Colonic mucosa (tissue), 4 donors: ENCODE measurements around the gene CMSS1. TPM values are rescaled to one million over a fixed set of nuclear protein-coding genes. Genes with fewer than 3 reads are reported as not detected.

ENCODE experiments used
- DNase-seq: peaks from one replicate; pipeline ENCODE4 v3.0.0-alpha.2; 2020
- H3K27ac ChIP-seq: fragments of 200-600 bp; one replicate; pipeline ENCODE4 v1.8.0; 2021
- H3K27me3 ChIP-seq: fragments of 200-600 bp; one replicate; pipeline ENCODE4 v1.8.0; 2021
- H3K36me3 ChIP-seq: fragments of 200-600 bp; one replicate; pipeline ENCODE4 v1.8.0; 2021
- H3K4me1 ChIP-seq: fragments of 200-600 bp; one replicate; pipeline ENCODE4 v1.8.0; 2021; ENCODE audit warnings: mild to moderate bottlenecking
- H3K4me3 ChIP-seq: fragments of 200-600 bp; one replicate; pipeline ENCODE4 v1.8.0; 2021
- H3K9ac ChIP-seq, 2 donors: one replicate each; pipeline ENCODE4 v1.7.0; 2013; ENCODE audit warnings: control low read depth in 2 of 2, low read depth in 2 of 2, low read length in 2 of 2
- H3K9me3 ChIP-seq: fragments of 200-600 bp; one replicate; pipeline ENCODE4 v1.8.0; 2021
- intact Hi-C: fragments of 100-400 bp; cut with DNase I; formaldehyde crosslinking; loops from one replicate; pipeline ENCODE4 v1.14.1; 2022
- total RNA-seq, 2 donors: library from RNA; stranded (reverse); fragmentation: NEBNext Ultra II Directional in 1 of 2; extraction: Animal tissue kit (Norgen Biotek cat#: 25700) in 1 of 2; gene quantifications; one replicate each; pipeline ENCODE4 v1.2.1, GENCODE V29; 2021
- TF ChIP-seq, protein P1 (sequence below): fragments of 200-600 bp; IDR thresholded peaks from one replicate; pipeline ENCODE4 v1.8.0; 2022; ENCODE audit warnings: antibody characterized with exemption, mild to moderate bottlenecking
- donor health status: healthy.
- donor health status: DM: no; HTN: no; CAD: no.
- donor health status: DM: no; HTN: no; CAD: no.

Gene CMSS1
- total RNA-seq, 2 donors from 2014 or later, result 10.7 to 24.7 TPM

- H3K9me3 ChIP-seq, result no peaks in the 10 kb centered on the region
- H3K36me3 ChIP-seq, result no peaks in the 10 kb centered on the region
- no peaks in the 10 kb centered on the region for H3K4me1 ChIP-seq
- H3K27me3 ChIP-seq, result no peaks in the 10 kb centered on the region
- H3K4me3 ChIP-seq, result no peak overlapping the region
- DNase-seq, result no peak
- TF ChIP-seq, protein P1, sequence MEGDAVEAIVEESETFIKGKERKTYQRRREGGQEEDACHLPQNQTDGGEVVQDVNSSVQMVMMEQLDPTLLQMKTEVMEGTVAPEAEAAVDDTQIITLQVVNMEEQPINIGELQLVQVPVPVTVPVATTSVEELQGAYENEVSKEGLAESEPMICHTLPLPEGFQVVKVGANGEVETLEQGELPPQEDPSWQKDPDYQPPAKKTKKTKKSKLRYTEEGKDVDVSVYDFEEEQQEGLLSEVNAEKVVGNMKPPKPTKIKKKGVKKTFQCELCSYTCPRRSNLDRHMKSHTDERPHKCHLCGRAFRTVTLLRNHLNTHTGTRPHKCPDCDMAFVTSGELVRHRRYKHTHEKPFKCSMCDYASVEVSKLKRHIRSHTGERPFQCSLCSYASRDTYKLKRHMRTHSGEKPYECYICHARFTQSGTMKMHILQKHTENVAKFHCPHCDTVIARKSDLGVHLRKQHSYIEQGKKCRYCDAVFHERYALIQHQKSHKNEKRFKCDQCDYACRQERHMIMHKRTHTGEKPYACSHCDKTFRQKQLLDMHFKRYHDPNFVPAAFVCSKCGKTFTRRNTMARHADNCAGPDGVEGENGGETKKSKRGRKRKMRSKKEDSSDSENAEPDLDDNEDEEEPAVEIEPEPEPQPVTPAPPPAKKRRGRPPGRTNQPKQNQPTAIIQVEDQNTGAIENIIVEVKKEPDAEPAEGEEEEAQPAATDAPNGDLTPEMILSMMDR, result no peak
- no peak overlapping the region for H3K9ac ChIP-seq
- intact Hi-C loops, result no loop called here
- H3K27ac ChIP-seq, result no peak overlapping the region
Observed at GRCh38 chr3:100019719-100020118, 202.1 kb downstream of the CMSS1 start.

DNA sequence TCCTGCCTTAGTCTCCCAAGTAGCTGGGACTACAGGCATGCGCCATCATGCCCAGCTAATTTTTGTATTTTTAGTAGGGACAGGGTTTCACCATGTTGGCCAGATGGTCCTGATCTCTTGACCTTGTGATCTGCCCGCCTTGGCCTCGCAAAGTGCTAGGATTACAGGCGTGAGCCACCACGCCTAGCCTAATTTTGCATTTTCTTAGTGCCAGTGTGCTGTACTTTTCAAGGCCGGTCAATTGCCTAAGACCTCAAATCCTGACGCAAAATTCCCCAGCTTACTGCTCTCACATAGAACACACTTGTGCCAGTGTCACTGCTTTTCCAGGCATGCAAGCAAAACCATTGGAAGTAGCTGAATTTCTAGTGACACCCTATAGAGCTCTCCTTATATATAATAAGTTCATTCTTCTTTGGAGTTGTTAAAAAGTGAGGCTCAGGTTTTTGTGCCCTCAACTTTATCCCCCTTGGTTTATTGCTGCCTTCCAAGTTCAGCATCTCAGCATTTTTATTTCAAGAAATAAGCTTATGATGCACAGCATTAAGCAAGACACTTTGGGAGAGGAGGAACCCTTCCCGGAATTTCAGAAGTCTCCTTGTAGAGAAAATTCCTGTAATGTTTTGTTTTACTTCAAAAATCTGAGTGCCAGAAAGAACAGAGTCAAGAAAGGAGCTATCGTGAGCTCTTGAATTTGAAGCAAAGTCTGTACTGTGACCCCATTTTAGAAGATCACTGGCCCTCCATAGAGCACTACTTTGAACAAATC is 203.4 kb downstream of the CMSS1 start:
- intact Hi-C loops, result no loop called here
- TF ChIP-seq, protein P1, result no peak
- H3K27me3 ChIP-seq, result no peaks in the 10 kb centered on the region
- DNase-seq, result no peak
- no peaks in the 10 kb centered on the region for H3K36me3 ChIP-seq
- no peak overlapping the region for H3K4me3 ChIP-seq
- no peaks in the 10 kb centered on the region for H3K9me3 ChIP-seq
- no peaks in the 10 kb centered on the region for H3K4me1 ChIP-seq
- no peak overlapping the region for H3K27ac ChIP-seq
- H3K9ac ChIP-seq, result no peak overlapping the region

DNA sequence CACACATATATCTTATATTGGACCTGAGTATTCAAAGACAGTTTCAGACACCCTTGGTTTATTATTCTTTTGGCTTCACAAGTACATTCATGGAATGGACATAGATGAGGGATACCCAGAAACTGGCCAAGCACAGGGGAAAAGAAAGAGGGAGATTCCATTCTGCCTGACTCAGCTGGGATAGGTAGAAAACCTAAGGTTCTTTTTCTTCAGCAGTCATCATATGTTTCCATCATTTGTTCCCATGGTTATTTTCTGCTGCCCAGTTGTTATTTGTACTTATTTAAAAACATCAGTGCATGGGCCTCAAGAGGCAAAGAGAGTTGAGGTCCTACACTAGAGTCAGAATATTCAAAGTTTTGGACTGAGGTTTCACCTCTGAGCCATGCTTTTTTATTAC is 204.8 kb downstream of the CMSS1 start:
- intact Hi-C loops, result no loop called here
- H3K36me3 ChIP-seq, result no peaks in the 10 kb centered on the region
- H3K4me3 ChIP-seq, result no peak overlapping the region
- no peaks in the 10 kb centered on the region for H3K4me1 ChIP-seq
- DNase-seq, result no peak
- no peaks in the 10 kb centered on the region for H3K9me3 ChIP-seq
- no peaks in the 10 kb centered on the region for H3K27me3 ChIP-seq
- no peak overlapping the region for H3K27ac ChIP-seq
- H3K9ac ChIP-seq, result no peak overlapping the region
- TF ChIP-seq, protein P1, result no peak

DNA sequence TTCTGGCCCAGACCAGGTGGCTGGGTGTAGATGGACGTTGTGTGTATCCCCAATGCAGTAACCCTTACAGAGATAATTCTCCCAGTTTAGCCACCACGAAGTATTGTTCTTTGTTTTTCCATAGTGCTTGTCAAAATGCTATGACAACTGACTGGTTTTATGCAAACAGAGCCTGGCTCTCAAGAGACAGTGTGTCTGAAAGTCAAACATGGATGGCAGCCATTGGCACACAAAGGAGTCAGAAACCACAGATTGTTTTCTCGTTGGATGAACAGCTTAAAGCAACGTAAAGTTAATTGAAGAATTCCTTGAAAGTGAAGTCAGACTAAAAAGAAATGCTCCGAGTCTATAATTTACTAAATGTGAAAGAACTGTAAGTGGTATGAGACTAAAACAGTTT is 205.5 kb downstream of the CMSS1 start:
- no peaks in the 10 kb centered on the region for H3K27me3 ChIP-seq
- H3K9me3 ChIP-seq, result no peaks in the 10 kb centered on the region
- H3K4me3 ChIP-seq, result no peak overlapping the region
- H3K36me3 ChIP-seq, result no peaks in the 10 kb centered on the region
- no peak overlapping the region for H3K27ac ChIP-seq
- no peak for DNase-seq
- no peaks in the 10 kb centered on the region for H3K4me1 ChIP-seq
- no peak overlapping the region for H3K9ac ChIP-seq
- intact Hi-C loops, result no loop called here
- TF ChIP-seq, protein P1, result no peak

DNA sequence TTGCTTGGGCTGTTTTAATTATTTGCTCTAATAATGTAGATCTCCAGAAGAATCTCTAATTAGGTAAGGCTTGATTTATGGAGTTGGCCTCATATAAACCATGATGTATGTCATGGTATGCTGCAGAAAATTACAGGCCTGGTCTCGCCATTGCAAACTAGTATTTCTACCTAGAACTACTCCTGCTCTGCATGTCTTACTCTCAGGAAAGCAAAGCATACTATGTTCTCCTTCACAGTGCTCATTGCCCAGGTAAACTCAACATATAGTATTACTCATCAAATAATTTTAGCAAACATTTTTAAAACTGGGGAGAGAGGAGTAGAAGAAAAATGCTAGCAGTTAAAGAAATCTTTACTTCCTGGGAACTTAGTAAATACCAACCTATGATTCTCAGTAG is 205.9 kb downstream of the CMSS1 start:
- Histone ChIP-seq H3K9ac (no peak overlapping the region), H3K36me3 (no peaks in the 10 kb centered on the region), H3K27ac (no peak overlapping the region), H3K4me3 (no peak overlapping the region), H3K9me3 (no peaks in the 10 kb centered on the region), H3K27me3 (no peaks in the 10 kb centered on the region), H3K4me1 (no peaks in the 10 kb centered on the region)
- TF ChIP-seq, protein P1, result no peak
- intact Hi-C loops, result no loop called here
- no peak for DNase-seq
